HK-2 (cell line): Measurements from ENCODE around the gene ADNP.
A peak's percentile ranks its signal among the peaks of the same experiment; 100 is the strongest.

ENCODE experiments used
- DNase-seq: peaks from one replicate; pipeline ENCODE4 v3.0.0-alpha.2; 2018; ENCODE audit not compliant: unreplicated experiment

ADNP gene

GRCh38 chr20:50932016-50932485, 814 bp upstream of the ADNP start:
- DNase-seq: no peak

GRCh38 chr20:50930976-50931305, 296 bp downstream of the ADNP start:
- DNase-seq: no peak

- peak; percentile 38 for DNase-seq
These were observed 880 bp downstream of the ADNP start for GRCh38 chr20:50930139-50930975.

- DNase-seq: peak; percentile 90
These were observed 1.7 kb downstream of the ADNP start for GRCh38 chr20:50929299-50930138.

GRCh38 chr20:50928469-50928868, 2.8 kb downstream of the ADNP start:
- no peak for DNase-seq

- no peak for DNase-seq
These were observed 4.7 kb downstream of the ADNP start for GRCh38 chr20:50926530-50926929.

GRCh38 chr20:50924261-50924920, 6.8 kb downstream of the ADNP start:
- no peak for DNase-seq

- no peak for DNase-seq
These were observed 9.3 kb downstream of the ADNP start for GRCh38 chr20:50921803-50922501.

GRCh38 chr20:50920997-50921396, 10.2 kb downstream of the ADNP start:
- no peak for DNase-seq

- DNase-seq: no peak
These were observed 11.7 kb downstream of the ADNP start for GRCh38 chr20:50919567-50919966.

GRCh38 chr20:50918403-50918802, 12.8 kb downstream of the ADNP start:
- DNase-seq: no peak

GRCh38 chr20:50916934-50917333, 14.3 kb downstream of the ADNP start:
- DNase-seq: no peak

GRCh38 chr20:50916257-50916656, 15.0 kb downstream of the ADNP start:
- no peak for DNase-seq

- DNase-seq: no peak
These were observed 15.8 kb downstream of the ADNP start for GRCh38 chr20:50915424-50915823.

- peak; percentile 21 for DNase-seq
These were observed 17.4 kb downstream of the ADNP start for GRCh38 chr20:50913690-50914375.

GRCh38 chr20:50911716-50912115, 19.5 kb downstream of the ADNP start:
- no peak for DNase-seq

- no peak for DNase-seq
These were observed 20.2 kb downstream of the ADNP start for GRCh38 chr20:50911030-50911429.

GRCh38 chr20:50909413-50909812, 21.8 kb downstream of the ADNP start:
- no peak for DNase-seq

- no peak for DNase-seq
These were observed 27.1 kb downstream of the ADNP start for GRCh38 chr20:50904067-50904570.

- no peak for DNase-seq
These were observed 27.7 kb downstream of the ADNP start for GRCh38 chr20:50903353-50904051.
